CD4-positive, alpha-beta T cell treated with Interleukin-21 for 1 hour (primary cell): ENCODE measurements around the gene ATF6B.
"Not testable (repeated sequence)": the region's sequence is repeated elsewhere in the genome, so short reads cannot be mapped to it uniquely, and the experiment has no call there.

ENCODE experiments used
- DNase-seq: peaks from one replicate; pipeline ENCODE4 v3.0.0-alpha.2; 2020

Gene ATF6B

GRCh38 chr6:32079566-32080290 lies 48.3 kb downstream of the ATF6B start:
- no peak for DNase-seq

- DNase-seq = no peak
Observed at GRCh38 chr6:32076321-32076809, 51.7 kb downstream of the ATF6B start.

GRCh38 chr6:32075781-32076180 lies 52.3 kb downstream of the ATF6B start:
- DNase-seq = no peak

- DNase-seq = no peak
Observed at GRCh38 chr6:32074996-32075532, 53.0 kb downstream of the ATF6B start.

GRCh38 chr6:32073613-32074012 lies 54.4 kb downstream of the ATF6B start:
- no peak for DNase-seq

GRCh38 chr6:32073101-32073500 lies 54.9 kb downstream of the ATF6B start:
- no peak for DNase-seq

GRCh38 chr6:32070814-32071543 lies 57.1 kb downstream of the ATF6B start:
- DNase-seq = no peak

GRCh38 chr6:32069878-32070515 lies 58.0 kb downstream of the ATF6B start:
- no peak for DNase-seq

- DNase-seq = no peak
Observed at GRCh38 chr6:32069460-32069859, 58.6 kb downstream of the ATF6B start.

- DNase-seq = no peak
Observed at GRCh38 chr6:32068867-32069266, 59.2 kb downstream of the ATF6B start.

GRCh38 chr6:32068315-32068714 lies 59.7 kb downstream of the ATF6B start:
- not testable (repeated sequence) for DNase-seq

- not testable (repeated sequence) for DNase-seq
Observed at GRCh38 chr6:32067521-32067920, 60.5 kb downstream of the ATF6B start.
